ENCODE data around the gene EMILIN2. TPM values are rescaled to one million over a fixed set of nuclear protein-coding genes. Genes with fewer than 3 reads are reported as not detected.

Gene EMILIN2
- total RNA-seq, 1 experiment from 2014 or later: 20.0 TPM

- H2AK5ac ChIP-seq (ENCODE audit: insufficient read length, low read length): no peak overlapping the region
- H3K9me3 ChIP-seq (ENCODE audit: control insufficient read depth, low read depth, low read length): no peaks in the 10 kb centered on the region
- no peak overlapping the region for H2BK12ac ChIP-seq (ENCODE audit: insufficient read length, low read depth, low read length)
- H3K27me3 ChIP-seq (ENCODE audit: insufficient read depth, low read length): no peaks in the 10 kb centered on the region
- no peak overlapping the region for H2AFZ ChIP-seq (ENCODE audit: low read length)
- no peak overlapping the region for H2BK20ac ChIP-seq (ENCODE audit: low read depth, low read length, poor library complexity, severe bottlenecking)
- no peaks in the 10 kb centered on the region for H3K79me2 ChIP-seq (ENCODE audit: insufficient read depth, low read length)
- no peak overlapping the region for H3K14ac ChIP-seq (ENCODE audit: insufficient read depth, low read length)
- no peak overlapping the region for H2BK120ac ChIP-seq (ENCODE audit: low read depth, low read length, poor library complexity, severe bottlenecking)
- H2BK15ac ChIP-seq (ENCODE audit: low read depth, low read length): no peak overlapping the region
- no peak overlapping the region for H4K91ac ChIP-seq (ENCODE audit: insufficient read length, low read depth, low read length)
- H3K27ac ChIP-seq (ENCODE audit: insufficient read length, low read depth, low read length): no peak overlapping the region
- no peaks in the 10 kb centered on the region for H3K79me1 ChIP-seq (ENCODE audit: insufficient read depth, low read depth, low read length, poor library complexity, severe bottlenecking)
- no peak overlapping the region for H3K9ac ChIP-seq (ENCODE audit: extremely low read depth, insufficient read length, low read length)
- no peak overlapping the region for H3K23ac ChIP-seq (ENCODE audit: insufficient read length, low read depth, low read length)
- H3K23me2 ChIP-seq (ENCODE audit: insufficient read length, low read depth, low read length, poor library complexity, severe bottlenecking): no peaks in the 10 kb centered on the region
- H3K27me3 Mint-ChIP-seq (ENCODE audit: low read depth): peaks cover 13% of the 10 kb centered on the region
- H3K4me1 ChIP-seq (ENCODE audit: insufficient read depth, low read length): no peaks in the 10 kb centered on the region; the same call in 1 of the 2 replicates
- no peak overlapping the region for H3K56ac ChIP-seq (ENCODE audit: insufficient read length, low read depth, low read length)
- no peak overlapping the region for H3K18ac ChIP-seq (ENCODE audit: insufficient read length, low read depth, low read length)
- H3K4me1 Mint-ChIP-seq: peaks cover 9 to 20% of the 10 kb centered on the region in 2 experiments
- H3K4me3 Mint-ChIP-seq: no peak overlapping the region
- H3K36me3 Mint-ChIP-seq (ENCODE audit: insufficient read depth in 1 of 3, low read depth in 3 of 3): peaks cover 0 to 5% (median 2%) of the 10 kb centered on the region in 3 experiments; a peak in 2 of 7 replicates
- no peak for DNase-seq
- H4K8ac ChIP-seq (replicated peaks; ENCODE audit: insufficient read length, low read depth, low read length): no peak overlapping the region
- H3K4ac ChIP-seq (ENCODE audit: low read depth, low read length): no peak overlapping the region
- H4K20me1 ChIP-seq (ENCODE audit: control insufficient read depth, insufficient read depth, insufficient read length): no peaks in the 10 kb centered on the region
- H4K5ac ChIP-seq (ENCODE audit: insufficient read length, low read depth, low read length): no peak overlapping the region
- peaks cover 5 to 8% of the 10 kb centered on the region in 2 experiments for H3K9me3 Mint-ChIP-seq
- TF ChIP-seq, protein P1, sequence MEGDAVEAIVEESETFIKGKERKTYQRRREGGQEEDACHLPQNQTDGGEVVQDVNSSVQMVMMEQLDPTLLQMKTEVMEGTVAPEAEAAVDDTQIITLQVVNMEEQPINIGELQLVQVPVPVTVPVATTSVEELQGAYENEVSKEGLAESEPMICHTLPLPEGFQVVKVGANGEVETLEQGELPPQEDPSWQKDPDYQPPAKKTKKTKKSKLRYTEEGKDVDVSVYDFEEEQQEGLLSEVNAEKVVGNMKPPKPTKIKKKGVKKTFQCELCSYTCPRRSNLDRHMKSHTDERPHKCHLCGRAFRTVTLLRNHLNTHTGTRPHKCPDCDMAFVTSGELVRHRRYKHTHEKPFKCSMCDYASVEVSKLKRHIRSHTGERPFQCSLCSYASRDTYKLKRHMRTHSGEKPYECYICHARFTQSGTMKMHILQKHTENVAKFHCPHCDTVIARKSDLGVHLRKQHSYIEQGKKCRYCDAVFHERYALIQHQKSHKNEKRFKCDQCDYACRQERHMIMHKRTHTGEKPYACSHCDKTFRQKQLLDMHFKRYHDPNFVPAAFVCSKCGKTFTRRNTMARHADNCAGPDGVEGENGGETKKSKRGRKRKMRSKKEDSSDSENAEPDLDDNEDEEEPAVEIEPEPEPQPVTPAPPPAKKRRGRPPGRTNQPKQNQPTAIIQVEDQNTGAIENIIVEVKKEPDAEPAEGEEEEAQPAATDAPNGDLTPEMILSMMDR (conservative IDR thresholded peaks at IDR 0.05): no peak
- no peak overlapping the region for H3T11ph ChIP-seq (ENCODE audit: low read length)
- no peak overlapping the region for H3K4me2 ChIP-seq (ENCODE audit: insufficient read depth, insufficient read length, low read length)
- no CpG with 5 or more reads among the region's 6 CpGs for WGBS (ENCODE audit: extremely low coverage, insufficient read length, low lambda C conversion rate)
- H3K27ac Mint-ChIP-seq: no peak overlapping the region
- no peak overlapping the region for H2BK5ac ChIP-seq (ENCODE audit: insufficient read length, low read length)
Observed at GRCh38 chr18:2854875-2855274, 8.1 kb downstream of the EMILIN2 start.
